Medulla oblongata (tissue), 1 donor: Measurements from ENCODE around the gene GBP5.
"Not testable (repeated sequence)": the region's sequence is repeated elsewhere in the genome, so short reads cannot be mapped to it uniquely, and the experiment has no call there.

Source experiments
- DNase-seq: peaks from one replicate; pipeline ENCODE4 v3.0.0-alpha.2; 2015; ENCODE audit errors: extremely low spot score

The GBP5 gene

DNA sequence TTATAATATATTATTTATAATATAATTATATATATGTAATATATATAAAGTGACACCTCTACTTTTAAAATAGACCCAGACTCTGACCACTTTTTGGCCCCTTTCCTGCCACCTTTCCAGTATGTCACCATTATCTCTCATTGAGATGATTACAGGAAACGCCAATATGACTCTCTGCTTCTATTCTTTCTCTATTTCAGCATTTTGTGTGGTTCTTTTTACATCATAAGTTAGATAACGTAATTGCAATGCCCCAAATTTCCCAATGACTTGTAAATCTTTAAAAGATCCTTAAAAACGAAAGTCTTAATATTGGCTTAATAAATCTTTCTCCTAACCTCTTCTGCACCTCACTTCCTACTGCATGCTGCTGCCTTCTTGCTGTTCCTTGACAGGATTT, 8.1 kb upstream of the GBP5 start:
- DNase-seq, result no peak

DNA sequence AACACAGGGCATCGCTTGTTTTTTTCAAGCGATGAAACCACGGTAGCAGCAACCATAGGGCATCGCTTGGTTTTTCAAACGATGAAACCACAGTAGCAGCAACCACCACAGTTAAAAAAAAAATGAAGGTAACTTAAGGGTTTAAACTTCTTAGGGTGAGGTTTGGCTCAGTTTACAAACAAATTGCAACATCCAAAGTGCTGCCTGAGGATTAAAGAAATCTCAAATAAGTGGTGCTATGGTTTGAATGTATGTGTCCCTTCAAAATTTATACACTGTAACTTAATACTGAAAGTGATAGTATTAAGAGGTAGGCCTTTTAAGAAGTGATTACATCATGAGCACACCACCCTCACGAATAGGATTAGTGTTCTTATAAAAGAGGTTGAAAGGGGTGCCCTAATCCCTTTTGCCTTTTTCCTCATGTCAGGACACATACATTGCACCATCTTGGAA, 6.4 kb upstream of the GBP5 start:
- DNase-seq, result no peak

DNA sequence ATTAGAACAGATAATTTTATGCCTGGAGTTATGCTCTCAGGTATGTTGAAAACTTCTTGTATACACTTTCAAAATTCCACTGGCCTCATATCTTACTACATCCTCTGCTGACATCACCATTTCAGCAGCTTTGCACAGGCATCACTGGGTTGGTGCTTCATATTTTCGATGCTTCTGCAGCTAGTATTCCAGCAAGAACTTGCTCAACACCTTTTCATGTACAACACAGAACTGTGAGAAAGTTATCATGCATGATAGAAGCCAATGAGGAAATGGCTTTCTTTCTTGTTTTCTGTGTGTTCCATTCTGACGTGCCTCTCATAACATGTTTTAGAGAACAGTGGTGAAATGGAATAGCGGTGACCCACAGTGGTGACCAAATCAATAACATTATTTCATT, 5.1 kb upstream of the GBP5 start:
- DNase-seq, result no peak

DNA sequence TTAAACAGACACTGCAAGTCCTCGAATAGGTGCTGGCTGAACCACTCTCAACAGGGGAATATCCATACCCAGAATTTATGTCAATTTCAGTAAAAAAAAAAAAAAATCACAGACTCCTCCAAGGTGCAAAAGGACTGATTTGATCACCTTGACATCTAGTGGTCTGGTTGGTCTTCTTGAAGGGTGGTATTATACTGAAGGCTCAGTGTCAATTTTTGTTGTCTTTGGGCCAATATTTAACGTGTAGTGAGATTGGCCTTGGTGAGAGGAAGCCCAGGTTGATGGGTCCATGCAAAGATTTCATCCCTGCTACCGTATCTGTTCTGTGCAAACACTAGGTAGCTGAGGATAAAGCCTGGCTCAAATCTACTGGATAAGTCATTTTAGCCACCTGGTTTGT, 4.0 kb upstream of the GBP5 start:
- no peak for DNase-seq

DNA sequence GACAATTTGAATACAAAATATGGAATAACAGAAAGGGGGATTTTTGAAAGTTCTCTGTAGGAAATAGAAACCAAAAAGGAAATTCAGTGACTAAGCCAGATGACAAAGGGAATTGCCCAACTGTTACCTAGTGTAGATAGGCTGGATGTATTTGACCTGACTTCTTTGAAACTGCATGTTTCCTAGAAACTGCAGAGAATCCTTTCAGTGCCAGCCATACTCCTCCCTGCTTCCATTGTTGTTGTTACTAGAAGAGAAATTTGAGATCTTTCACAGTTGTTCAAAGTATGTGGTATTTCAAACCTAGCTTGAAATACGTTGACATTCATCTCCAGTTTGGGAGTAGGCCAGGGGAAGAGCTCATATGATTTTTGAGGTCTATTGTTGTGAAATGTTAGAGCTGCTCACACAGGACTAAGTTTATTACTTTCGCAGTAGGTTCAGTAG, 1.8 kb upstream of the GBP5 start:
- no peak for DNase-seq

DNA sequence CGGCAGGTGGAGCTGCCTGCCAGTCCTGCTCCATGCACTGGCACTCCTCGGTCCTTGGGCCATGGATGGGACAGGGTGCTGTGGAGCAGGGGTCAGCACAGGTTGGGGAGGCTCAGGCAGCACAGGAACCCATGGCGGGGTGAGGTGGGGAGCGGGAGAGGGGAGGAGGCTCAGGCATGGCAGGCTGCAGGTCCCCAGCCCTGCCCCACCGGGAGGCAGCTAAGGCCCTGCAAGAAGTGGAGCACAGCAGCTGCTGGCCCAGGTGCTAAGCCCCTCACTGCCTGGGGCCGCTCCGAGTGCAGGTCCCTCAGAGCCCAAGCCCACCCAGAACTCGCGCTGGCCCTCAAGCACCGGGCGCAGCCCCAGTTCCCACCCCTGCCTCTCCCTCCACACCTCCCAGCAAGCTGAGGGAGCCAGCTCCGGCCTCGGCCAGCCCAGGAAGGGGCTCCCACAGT, 691 bp upstream of the GBP5 start:
- no peak for DNase-seq

DNA sequence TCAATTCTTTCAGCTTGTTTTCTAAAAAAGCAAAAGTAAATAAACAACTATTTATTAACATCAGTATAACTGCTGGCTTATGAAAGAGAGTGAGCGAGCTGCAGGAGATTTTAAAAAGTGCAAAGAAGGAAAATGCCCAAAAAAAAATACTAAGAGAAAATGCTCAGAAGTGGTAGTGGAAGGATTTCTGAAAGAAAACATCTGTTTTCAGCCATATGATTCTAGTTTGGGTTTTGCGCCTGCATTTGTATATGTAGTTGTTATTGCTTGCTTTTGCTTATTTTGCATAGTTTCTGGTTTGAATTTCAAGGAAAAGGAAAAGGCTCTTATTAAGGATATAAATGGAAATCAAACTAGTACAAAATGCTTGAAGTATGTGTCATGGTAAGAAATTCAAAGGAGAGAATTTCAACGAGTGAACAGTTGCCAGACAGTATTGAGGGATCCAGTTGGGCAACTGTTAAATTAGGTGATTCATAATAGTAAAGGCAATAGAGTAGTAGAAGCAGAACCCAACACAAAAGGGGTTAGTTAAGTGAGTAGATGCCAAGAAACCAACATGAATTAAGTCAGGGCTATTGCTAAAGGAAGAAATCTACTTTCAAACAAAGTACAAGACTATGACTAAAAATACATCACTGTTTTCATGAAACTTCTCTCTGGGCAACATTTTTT, 1.2 kb downstream of the GBP5 start:
- no peak for DNase-seq

DNA sequence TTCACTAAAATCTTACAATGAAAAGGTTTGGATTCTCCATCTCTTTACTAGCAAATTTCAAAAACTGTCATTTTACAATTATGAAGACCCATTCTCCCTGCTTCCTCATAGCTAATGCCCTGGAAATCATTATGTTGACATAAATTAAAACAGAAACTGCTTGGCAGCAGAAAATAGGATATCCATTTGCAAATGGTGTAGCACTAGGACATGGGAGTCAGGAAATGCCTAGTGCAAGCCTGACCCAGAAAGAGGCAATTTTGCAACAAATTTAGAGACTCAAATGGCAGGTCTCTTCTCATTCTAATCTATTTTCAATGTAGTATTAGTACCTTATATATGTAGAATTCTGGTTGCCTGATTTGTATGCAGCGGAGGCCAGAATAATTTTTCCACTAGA, 2.2 kb downstream of the GBP5 start:
- no peak for DNase-seq

DNA sequence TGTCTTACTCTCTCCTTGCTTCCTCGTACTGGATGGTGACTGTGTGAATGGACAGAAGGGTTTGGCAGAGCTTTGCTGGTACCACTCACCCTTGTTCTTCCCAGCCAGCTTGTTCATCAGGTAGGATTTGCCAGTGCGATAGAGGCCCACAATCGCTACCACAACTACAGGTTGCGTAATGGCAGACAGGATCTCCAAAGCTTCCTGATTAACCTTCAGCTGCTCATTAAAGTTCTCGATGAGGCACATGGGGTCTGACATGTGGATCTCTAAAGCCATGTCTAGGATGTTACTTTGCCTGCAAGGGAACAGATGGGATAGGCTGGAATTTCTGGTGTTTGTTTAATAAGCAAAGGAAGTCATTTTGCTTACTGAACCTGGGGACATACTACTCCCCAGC, 3.4 kb downstream of the GBP5 start:
- DNase-seq, result no peak

DNA sequence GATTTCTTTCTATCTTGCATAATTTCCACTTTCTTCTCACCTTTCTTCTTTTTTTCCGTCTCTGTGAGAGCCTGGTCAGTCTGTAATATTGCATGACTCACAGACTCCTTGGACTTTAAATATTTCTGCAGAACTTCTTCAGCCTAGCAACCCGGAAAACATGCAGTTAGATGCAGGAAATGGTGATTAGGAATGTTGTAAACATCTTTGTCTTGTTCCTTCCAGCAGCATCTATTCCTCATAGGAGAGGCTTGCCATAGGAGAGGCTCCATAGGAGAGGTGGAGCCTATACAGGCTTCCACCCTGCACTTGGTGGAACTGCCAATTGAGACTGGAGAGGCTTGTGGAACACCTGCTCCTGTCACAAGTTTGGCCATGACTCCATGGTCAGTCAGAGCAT, 10.0 kb downstream of the GBP5 start:
- no peak for DNase-seq

DNA sequence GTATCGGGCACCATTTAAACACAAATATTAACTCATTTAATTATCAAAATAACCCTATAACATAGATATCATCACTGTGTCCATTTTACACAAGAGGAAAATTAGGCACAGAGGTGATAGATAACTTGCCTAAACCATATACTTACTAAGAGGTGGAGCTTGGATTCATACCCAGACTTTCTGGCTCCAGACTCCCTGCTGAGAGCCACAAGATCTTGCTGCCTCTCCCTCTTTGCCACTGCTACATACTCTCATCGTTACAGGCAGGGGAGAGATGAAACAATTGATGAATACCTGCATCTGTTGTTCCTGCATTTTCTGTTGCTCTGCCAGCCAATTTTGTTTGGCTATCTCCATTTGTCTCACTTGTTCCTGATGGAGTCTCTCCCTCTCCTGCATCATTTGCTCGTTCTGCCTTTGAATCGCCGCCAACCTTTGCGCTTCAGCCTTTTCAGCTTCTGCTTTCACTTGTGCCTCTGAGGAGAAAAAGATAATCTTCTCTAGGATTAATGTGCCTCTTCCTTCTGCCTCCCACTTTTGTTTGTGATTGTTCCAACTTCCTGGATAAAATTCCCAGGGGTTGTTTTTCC, 10.6 kb downstream of the GBP5 start:
- DNase-seq, result no peak

DNA sequence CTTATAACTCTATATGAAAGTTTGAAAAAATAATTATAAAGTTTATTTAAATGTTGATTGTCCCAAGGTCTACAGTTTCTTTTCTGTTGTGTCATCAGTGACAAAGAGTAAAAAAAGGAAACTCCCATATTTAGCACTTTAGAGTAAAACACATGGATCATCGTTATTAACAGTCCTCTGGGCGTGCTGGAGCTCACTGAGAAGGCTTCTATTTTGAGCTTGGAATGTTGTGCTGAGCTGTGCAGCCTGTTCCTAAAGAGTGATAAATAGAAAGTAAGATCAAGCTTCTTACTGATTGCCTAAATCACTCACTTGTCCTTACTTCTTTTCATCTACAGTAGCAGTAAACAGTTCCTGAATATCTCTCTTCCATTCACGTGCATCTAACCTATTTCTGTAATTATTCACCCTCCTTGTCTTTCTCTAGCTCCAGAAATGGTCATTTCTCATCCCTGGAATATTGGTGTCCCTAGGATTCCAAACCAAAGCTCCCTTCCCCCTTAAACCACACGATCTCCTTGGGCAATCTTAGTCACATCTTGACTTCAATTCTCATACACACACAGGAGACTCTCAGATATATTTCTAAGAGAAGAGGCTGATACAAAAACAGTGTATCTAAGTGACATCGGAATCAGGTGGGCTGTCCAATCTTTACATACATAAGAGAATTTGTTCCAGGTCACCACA, 11.9 kb downstream of the GBP5 start:
- no peak for DNase-seq

DNA sequence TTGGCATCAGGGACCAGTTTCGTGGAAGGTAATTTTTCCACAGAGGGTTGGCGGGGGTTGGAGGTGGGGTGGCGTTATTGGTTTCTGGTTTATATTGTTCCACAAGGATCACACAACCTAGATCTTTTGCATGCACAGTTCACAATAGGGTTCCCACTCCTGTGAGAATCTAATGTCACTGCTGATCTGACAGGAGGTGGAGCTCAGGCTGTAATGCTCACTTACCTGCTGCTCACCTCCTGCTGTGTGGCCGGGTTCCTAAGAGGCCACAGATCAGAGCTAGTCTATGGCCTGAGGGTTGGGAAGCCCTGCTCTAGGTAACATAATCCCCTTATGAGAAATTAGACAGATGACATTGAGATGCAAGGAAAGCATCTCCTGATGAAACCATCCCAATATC, 12.6 kb downstream of the GBP5 start:
- DNase-seq, result no peak

DNA sequence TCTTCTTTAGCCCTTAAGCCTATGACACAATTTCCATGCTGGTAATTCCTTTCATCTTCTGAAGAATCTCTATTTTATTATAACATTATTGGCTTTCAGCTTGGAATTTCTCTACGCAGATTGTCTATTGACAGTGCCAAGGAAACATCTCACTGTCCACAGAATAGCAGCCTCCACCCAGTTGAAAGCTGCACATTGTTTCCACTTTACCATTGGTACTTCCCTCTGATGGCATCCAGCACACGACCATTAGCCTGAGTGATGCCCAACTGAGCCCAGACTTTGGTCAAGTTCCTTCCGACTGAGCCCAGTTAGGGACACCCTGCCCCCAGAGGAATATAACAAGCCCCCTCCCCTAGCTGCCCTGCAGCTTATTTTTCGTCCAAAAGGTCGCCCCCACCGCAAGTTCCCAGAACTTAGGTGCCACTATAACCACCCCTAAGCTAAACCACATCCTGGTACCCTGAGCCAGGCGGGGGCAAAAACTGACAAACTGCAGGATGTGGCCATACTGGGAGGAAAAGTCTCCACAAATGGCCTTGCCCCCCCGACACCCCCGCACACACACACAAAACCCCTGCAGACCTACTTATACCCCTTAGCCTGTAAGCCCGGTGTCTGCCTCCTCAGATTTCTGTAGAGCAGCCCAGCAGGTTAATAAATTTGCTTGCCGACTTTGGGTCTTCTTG, 13.2 kb downstream of the GBP5 start:
- DNase-seq, result no peak

DNA sequence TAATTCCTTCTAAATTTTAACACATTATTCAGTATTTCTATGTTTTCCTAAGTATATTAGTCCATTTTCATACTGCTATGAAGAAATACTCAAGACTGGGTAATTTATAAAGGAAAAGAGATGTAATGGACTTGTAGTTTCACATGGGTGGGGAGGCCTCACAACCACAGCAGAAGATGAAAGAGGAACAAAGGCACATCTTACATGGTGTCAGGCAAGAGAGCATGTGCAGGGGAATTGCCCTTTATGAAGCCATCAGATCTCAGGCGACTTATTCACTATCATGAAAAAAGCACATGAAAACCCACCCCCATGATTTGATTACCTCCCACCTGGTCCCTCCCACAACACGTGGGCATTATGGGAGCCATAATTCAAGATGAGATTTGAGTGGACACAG, 15.6 kb downstream of the GBP5 start:
- DNase-seq, result no peak

DNA sequence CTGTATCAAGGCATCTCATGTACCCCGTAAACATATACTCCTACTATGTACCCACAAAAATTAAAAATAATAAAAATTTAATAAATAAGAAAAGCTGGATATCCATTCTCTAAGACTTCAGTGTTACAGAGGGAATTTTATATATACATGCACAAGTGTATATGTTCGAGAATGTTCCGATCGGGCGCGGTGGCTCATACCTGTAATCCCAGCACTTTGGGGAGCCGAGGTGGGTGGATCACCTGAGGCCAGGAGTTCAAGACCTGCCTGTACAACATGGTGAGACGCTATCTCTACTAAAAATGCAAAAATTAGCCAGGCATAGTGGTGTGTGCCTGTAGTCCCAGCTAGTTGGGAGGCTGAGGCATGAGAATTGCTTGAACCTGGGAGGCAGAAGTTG, 17.1 kb downstream of the GBP5 start:
- not testable (repeated sequence) for DNase-seq

DNA sequence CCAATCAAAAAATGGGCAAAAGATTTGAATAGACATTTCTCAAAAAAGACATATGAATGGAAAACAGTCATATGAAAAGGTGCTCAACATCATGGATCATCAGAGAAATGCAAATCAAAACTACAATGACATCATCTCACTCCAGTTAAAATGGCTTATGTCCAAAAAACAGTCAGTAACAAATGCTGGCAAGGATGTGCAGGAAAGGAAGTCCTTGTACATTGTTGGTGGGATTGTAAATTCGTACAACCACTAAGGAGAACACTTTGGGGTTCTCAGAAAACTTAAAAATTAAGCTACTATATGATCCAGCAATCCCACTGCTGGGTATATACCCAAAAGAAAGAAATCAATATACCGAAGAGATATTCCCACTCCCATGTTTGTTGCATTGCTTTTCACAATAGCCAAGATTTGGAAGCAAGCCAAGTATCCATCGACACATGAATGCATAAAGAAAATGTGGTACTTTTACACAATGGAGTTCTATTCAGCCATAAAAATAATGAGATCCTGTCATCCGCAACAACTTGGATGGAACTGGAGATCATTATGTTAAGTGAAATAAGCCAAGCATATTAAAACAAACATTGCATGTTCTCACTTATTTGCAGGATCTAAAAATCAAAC, 17.9 kb downstream of the GBP5 start:
- DNase-seq, result no peak

DNA sequence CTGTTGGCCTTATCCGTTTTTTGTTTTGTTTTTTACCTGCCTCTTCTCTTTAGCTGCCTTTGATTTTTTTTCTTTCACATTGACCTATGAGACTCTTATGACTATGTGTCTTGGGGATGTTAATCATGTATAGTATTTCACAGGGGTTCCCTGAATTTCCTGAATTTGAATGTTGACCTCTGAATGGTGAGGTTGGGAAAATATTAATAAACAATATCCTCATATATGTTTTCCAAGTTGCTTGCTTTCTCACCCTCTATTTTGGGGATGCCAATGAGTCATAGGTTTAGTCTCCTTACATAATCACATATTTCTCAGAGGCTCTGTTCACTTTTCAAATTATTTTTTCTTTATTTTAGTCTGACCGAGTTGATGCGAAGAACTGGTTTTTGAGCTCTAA, 29.6 kb downstream of the GBP5 start:
- DNase-seq, result no peak
